COR-L47 (cell line): Measurements from ENCODE around the gene POLD1.
"Not testable (repeated sequence)": the region's sequence is repeated elsewhere in the genome, so short reads cannot be mapped to it uniquely, and the experiment has no call there.

Experiments
- DNase-seq: peaks from one replicate; lab custom pipeline; 2025; lab: John Stamatoyannopoulos, UW

Gene POLD1

DNA sequence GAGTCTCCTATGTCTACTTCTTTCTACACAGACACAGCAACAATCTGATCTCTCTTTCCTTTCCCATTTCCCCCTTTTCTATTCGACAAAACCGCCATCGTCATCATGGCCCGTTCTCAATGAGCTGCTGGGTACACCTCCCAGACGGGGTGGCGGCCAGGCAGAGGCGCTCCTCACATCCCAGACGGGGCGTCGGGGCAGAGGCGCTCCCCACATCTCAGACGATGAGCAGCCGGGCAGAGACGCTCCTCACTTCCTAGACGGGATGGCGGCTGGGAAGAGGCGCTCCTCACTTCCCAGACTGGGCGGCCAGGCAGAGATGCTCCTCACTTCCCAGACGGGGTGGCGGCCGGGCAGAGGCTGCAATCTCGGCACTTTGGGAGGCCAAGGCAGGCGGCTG lies 6.8 kb downstream of the POLD1 start:
- not testable (repeated sequence) for DNase-seq

DNA sequence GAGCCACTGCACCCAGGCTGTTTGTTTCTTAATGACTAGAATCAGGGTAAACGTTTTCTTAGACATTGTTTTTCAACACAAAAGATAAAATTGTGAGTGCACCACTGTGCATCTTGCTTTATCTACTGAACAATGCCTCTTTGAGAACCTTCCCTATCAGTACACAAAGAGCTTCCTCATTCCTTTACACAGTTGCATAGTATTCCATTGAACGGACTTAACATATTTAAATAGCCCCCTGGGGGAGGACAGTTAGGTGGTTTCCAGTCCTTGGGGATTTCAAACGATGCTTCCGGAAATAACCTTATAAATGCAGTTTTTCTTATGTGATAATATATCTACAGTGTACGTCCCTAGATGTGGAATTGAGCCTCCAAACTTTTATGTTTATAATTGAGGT lies 8.6 kb downstream of the POLD1 start:
- DNase-seq = no peak

DNA sequence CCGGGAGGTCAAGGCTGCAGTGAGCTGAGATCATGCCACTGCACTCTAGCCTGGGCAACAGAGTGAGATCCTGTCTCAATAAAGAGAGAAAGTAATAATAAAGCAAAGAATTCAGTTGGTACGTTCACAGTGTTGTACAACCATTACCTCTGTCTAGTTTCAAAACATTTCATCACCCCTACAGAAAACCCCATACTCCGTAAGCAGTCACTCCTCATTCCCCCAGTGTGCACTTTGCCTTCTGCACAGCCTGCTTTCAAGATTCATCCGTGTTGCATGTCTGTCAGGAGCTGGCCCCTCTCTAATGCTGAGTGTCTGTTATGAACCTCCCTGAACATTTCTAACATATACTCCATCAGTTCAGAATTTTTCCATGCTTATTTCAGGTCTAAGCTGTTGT lies 9.4 kb downstream of the POLD1 start:
- DNase-seq = no peak

DNA sequence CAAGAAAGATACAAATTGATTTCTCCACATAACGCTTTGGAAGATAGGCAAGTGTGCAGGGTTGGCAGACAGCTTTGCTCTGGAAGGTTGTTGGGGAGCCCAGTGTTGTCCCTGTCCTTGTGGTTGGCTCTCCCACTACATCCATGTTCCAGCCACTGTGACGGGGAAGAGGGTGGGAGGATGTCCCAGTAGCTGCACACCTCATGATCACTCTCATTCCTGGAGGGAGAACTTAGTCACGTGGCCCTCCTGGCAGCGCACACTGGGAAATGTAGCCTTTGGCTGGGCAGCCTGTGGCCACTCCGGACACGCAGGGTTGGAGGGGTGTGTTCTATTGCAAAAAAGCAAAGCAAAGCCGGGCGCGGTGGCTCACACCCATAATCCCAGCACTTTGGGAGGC lies 9.9 kb downstream of the POLD1 start:
- no peak for DNase-seq

DNA sequence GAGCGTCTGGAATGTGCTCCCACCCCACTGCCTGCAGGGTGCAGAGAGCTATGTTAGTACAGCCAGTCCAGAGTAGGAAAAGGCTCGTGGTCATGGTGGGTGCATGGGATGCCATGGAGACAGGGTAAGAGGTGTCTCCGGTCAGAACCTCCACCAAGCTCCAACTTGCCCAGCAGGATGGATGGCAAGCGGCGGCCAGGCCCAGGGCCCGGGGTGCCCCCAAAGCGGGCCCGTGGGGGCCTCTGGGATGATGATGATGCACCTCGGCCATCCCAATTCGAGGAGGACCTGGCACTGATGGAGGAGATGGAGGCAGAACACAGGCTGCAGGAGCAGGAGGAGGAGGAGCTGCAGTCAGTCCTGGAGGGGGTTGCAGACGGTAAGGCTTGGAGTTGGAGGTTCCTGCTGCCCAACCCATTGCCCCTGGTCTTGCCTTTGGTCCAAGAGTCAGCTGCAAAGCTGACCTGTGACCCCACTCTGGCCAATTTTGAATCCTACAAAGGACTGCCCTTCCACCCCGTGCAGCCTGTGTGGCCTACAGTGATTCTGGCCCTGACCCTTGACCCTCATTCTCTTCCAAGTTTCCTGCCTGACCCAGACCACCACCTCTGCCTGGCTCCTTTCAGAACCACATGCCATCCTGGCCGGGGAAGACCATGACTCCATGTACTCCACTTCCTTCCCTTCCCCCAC lies 14.7 kb downstream of the POLD1 start:
- no peak for DNase-seq

DNA sequence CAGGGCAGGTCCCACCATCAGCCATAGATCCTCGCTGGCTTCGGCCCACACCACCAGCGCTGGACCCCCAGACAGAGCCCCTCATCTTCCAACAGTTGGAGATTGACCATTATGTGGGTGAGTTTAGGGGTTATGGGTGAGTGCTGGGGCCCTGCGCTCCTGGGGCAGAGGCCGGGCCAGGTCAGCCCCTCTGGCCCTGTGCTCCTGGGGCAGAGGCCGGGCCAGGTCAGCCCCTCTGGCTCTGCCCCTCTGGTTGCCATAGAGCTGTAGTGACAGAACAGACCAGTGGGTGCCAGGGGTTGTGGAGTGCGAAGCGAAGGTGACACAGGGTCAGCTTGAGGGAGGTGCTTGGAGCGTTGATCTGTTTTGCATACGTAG lies 15.2 kb downstream of the POLD1 start:
- no peak for DNase-seq

DNA sequence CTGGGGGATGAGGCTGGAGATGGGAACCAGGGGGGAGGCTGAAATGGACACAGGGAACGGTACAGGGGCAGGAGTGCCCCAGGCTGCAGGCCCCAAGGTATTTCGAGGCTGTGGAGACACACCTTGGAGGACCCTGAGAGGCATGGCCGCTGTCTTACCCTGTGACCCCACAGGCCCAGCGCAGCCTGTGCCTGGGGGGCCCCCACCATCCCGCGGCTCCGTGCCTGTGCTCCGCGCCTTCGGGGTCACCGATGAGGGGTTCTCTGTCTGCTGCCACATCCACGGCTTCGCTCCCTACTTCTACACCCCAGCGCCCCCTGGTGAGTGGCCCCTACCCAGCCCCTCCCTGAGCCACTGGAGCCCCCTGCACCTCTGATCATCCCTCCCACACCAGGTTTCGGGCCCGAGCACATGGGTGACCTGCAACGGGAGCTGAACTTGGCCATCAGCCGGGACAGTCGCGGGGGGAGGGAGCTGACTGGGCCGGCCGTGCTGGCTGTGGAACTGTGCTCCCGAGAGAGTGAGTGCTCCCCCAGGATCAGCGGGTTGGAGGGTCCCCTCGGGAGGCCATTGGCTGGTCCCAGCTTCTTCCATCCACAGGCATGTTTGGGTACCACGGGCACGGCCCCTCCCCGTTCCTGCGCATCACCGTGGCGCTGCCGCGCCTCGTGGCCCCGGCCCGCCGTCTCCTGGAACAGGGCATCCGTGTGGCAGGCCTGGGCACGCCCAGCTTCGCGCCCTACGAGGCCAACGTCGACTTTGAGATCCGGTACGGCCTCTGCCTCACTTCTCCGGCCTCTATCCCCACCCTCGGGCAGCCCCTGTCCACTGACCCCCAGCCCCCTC lies 17.7 kb downstream of the POLD1 start:
- DNase-seq = no peak

DNA sequence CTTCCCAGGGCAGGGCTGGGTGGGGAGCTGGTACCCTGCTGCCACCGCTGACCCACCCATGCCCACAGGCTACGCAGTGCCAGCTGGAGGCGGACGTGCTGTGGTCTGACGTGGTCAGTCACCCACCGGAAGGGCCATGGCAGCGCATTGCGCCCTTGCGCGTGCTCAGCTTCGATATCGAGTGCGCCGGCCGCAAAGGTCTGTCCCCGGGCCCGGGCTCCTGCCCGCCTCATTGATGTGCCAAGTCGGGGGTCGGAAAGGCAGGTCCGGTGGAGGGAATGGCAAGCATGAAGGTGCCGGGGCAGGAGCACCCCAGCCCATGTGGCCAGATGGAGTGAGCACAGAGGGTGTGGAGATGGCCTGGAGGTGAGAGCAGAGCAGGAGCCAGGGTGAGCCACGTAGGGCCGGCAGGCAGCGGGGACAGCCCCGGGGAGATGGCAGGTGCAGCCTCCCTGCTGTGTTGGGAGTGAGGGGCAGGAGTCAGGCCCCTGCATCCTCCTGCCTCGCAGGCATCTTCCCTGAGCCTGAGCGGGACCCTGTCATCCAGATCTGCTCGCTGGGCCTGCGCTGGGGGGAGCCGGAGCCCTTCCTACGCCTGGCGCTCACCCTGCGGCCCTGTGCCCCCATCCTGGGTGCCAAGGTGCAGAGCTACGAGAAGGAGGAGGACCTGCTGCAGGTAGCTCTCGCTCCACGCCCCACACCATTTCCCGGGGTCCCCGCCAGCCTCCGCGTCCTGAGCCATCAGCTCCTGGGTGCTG lies 18.6 kb downstream of the POLD1 start:
- no peak for DNase-seq

DNA sequence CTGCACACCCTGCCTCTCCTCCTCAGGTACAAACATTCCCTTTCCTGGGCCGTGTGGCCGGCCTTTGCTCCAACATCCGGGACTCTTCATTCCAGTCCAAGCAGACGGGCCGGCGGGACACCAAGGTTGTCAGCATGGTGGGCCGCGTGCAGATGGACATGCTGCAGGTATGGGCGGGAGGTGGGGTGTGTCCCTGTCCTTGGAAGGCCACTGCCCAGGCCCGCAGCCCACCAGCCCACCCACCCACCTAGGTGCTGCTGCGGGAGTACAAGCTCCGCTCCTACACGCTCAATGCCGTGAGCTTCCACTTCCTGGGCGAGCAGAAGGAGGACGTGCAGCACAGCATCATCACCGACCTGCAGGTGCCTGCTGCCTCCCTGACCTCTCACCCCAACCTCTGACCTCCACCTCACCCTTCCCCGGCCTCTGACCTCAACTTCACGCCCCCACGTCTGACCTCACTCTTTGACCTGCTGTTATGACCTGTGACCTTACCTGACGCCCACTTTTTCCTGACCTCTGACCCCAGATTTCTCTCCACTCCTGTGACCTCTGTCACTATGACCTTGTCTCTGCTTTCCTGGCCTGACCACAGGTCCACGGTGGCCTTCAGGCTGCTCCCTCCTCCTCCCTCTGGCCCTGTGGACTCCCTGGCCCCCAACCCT lies 22.1 kb downstream of the POLD1 start:
- no peak for DNase-seq

DNA sequence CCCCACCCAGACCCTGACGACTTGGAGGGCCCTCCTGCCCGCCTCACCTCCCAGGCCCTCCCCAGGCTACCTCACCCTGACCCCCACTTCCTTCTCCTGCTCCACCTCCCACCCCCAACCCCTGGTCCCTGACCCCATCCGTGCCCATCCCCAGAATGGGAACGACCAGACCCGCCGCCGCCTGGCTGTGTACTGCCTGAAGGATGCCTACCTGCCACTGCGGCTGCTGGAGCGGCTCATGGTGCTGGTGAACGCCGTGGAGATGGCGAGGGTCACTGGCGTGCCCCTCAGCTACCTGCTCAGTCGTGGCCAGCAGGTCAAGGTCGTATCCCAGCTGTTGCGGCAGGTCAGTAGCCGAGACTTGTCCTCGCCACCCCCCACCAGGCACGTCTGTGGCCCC lies 22.7 kb downstream of the POLD1 start:
- DNase-seq = no peak

DNA sequence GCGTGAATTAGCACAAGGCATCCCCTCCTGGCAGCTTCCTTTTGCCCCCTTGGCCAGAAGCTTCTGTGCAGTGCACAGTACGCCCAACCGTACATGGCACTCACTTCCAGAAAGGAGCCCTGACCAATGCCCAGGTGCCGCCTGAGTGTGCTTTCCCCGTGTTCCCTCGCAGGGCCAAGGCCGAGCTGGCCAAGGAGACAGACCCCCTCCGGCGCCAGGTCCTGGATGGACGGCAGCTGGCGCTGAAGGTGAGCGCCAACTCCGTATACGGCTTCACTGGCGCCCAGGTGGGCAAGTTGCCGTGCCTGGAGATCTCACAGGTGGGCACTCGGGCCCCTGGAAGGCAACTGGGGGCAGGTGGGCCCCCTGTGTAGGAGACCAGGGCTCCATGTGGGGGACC lies 25.2 kb downstream of the POLD1 start:
- no peak for DNase-seq

DNA sequence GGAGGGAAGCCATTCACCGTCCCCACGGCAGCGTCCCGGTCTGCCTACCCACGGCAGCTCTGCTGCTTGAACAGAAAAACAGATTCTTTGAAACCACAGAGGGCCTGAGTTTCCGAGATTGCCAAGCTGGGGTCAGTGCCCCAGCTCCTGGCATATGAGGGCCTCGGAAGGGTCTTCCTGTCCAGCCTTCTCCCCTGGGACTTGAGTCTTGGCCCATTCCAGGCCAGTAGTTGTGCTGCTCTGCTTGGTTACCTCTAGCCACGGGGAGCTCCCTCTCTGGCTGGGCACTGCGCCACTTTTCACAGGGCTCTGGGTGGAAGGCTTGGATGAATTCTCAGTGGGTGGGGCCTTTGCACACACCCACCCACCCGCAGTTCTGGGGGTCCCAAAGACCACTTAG lies 26.0 kb downstream of the POLD1 start:
- DNase-seq = no peak

DNA sequence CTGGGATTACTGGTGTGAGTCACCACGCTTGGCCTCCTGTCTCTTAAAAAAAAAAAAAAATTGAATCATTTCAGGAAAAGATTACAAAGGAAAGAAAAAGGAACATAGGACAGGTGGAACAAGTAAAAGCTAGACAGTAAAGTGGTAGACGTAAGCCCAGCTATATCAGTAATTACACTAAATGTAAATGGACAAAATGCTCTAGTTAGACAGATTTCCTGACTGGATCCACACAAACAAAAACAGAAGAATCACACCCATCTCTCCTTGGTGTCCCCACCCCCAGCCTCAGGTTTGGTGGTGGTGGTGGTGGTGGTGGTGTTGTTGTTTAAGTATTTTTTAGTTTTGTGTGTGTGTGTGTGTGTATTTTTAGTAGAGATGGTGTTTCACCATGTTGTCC lies 28.3 kb downstream of the POLD1 start:
- no peak for DNase-seq

DNA sequence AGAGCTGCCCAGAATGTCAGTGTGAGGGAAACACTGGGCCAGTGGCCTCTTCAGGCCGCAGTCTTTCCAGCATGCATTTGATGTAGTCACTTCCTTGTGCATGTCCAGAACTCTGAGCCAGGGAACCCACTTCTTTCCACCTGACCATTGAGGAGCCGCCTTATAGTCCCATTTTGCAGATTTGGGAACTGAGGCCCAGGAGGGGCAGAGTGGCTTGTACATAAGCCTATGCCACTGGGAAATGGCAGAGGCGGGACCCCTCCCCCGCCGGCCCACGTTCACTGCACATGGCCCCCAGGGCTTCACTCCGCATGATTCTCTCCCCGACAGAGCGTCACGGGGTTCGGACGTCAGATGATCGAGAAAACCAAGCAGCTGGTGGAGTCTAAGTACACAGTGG lies 28.9 kb downstream of the POLD1 start:
- no peak for DNase-seq

DNA sequence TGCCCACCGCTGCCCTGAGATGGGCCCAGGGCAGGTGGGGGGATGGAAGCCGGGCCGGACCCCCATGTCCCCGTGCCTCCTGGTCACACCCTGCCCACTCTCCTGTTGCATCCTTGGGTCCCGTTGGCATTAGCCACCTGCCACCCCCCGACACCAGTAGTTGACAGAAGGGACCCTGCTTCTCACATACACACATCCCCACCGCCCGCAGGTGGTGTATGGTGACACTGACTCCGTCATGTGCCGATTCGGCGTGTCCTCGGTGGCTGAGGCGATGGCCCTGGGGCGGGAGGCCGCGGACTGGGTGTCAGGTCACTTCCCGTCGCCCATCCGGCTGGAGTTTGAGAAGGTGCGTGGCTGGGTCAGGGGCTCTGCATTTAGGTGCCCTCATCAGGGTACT lies 29.4 kb downstream of the POLD1 start:
- DNase-seq = no peak

DNA sequence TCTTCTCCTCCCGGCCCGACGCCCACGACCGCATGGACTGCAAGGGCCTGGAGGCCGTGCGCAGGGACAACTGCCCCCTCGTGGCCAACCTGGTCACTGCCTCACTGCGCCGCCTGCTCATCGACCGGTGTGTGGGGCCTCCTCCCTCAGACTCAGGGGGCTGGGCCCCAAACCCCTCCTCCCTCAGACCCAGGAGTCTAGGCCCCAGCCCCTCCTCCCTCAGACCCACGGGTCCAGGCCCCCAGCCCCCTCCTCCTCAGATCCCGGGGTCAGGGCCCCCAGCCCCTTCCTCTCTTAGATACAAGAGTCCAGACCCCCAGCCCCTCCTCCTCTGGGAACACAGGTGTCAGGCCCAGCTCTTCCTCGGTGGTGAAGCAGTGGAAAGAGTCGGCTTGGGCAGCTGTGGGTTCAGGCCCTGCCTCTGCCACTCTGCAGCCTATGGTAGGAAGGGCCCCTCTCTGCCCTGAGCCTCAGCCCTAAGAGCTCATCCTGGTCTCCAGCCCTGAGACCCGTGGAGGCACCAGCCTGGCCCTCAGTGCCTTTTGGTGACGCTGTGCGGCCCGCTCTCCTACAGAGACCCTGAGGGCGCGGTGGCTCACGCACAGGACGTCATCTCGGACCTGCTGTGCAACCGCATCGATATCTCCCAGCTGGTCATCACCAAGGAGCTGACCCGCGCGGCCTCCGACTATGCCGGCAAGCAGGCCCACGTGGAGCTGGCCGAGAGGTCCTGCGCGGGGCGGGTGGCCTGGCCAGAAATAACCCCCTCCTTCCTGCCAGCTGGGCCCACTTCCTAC lies 30.9 kb downstream of the POLD1 start:
- DNase-seq = no peak

DNA sequence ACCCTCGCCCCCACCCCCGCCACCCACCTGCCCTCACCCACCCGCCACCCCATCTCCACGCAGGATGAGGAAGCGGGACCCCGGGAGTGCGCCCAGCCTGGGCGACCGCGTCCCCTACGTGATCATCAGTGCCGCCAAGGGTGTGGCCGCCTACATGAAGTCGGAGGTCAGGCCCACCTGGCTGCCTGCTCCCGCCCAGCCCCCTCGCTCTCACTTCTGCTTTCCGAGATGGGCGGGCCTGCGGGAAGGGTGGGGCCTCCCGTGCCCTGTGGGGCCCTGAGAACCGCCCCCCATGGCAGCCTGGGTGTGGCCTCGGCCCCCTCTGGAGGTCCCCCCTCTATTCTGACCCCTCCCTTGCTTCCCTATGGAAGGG lies 31.5 kb downstream of the POLD1 start:
- no peak for DNase-seq

DNA sequence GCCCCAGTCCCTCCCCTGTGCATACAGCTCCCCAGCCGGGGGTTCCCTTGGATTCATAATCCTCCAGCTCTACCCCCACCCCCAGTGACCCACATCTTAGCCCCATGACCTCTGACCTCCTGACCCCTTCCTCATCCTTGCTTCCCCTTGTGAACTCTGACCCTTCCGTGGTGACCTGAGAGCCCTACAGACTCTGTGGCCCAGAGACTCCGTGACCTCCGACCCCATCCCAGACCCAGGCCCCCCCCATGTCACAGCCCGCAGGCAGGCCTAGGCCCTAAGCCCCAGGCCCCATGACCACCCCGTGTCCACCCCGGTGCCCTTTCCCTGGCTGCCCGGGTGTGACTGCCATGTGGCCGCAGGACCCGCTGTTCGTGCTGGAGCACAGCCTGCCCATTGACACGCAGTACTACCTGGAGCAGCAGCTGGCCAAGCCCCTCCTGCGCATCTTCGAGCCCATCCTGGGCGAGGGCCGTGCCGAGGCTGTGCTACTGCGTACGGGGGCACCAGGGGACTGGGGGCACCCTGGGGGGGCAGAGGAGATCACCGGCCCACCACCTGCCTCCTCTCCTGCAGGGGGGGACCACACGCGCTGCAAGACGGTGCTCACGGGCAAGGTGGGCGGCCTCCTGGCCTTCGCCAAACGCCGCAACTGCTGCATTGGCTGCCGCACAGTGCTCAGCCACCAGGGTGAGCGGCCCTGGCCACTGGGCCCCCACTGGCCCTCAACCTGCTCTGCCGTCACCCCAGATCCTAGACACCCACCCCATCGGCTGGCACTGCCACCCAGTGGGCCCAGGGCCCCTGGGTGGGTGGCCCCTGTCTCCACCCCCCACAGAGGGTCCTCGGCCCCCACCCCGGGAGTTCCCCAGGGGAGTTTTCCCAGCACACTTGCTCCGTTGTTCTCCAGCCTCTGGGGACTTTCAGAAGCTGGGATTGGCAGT lies 32.2 kb downstream of the POLD1 start:
- DNase-seq = no peak

DNA sequence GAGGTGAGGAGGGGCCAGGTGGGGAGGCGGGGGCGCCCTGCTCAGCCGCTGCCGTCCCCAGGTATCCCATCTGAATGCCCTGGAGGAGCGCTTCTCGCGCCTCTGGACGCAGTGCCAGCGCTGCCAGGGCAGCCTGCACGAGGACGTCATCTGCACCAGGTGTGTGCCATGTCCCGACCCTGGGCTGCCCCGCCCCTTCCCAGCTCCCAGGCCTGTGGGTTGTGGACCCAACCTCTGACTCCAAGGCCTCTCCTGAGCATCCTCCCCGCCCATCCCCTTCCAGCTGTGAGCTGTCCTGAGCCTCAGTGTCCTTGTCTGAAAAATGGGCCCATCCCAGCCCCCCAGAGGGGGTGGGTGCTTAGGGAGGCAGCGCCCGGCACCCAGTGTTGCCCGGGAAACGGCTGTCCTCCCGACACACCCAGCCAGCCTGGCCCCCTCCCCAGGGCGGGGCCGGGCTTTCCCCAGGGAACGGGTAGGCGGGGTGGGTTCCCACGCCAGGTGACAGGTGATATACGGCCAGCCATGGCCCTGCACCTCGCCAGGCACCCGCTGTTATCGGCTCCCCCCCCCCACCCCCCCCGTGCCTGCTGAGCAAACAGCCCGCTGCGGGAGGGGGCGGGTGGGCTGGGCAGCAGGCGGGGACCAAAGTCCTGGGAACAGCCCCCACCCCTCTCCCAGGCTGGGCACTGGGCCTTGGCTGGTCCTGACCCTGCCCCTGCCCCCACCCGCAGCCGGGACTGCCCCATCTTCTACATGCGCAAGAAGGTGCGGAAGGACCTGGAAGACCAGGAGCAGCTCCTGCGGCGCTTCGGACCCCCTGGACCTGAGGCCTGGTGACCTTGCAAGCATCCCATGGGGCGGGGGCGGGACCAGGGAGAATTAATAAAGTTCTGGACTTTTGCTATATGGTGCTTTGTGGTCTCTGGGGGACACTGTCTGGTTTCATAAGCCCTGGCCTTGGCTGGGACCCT lies 33.2 kb downstream of the POLD1 start:
- DNase-seq = no peak
